HG03460 (cell line): ENCODE measurements around the gene NDUFC1.

Source experiments
- ATAC-seq: cut with Tn5 transposase; IDR thresholded peaks from one replicate; pipeline ENCODE4 v1.9.1; 2021; ENCODE audit not compliant: unreplicated experiment

NDUFC1 gene

DNA sequence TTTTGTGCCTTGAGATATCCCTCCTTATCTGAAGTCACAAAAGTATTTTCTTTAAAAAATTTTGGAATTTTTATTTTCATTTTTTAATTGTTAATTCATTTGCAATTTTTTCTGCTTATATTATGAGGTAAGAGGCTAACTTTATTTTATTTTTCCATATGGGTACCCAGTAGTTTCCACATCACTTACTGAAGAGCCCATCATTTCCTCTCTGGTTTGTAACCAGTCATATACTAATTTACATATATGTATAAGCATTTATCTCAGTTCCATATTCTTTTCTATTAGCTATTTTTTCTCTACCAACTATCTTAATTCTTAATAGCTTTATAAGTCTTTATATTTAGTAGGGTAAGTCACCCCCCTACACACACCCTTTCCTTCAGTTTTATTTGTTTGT, 49.2 kb downstream of the NDUFC1 start:
- ATAC-seq, result no peak

DNA sequence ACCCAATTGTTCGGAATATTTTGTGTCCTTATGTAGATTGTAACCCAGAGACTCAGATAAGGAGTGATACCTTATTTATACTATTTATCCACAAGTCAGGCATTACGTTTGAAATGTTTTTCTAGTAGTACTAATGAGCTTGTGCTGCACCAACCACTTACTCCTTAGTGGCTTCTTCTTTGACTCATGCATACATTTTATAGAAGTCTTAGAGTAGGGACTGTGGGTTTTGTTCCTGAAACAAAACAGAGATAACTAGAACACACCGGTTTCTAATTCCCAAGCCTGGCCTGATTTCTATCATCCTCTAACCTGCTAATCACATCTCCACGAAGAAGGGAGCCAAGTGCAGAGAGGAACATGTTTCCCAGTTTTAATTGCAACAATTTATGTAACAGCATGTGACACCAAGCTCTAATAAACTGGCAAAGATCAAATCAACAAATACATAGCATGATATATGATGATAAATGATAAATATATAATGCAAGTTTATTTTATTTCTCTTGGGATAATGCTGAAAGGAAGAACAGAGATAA, 54.5 kb downstream of the NDUFC1 start:
- ATAC-seq, result no peak

DNA sequence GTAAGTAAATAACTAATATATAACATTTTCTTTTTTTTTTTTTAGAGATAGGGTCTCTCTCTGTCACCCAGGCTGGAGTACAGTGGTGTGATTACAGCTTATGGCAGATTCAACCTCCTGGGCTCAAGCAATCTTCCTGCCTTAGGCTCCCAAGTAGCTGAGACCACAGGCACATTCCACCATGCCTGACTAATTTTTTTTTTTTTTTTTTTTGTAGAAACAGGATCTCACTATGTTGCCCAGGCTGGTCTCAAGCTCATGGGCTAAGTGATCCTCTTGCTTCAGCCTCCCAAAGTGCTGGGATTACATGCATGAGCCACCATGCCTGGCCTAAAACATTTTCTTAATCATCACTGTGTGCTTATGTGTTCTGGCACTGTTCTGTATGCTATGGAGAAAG, 55.0 kb downstream of the NDUFC1 start:
- ATAC-seq, result no peak

DNA sequence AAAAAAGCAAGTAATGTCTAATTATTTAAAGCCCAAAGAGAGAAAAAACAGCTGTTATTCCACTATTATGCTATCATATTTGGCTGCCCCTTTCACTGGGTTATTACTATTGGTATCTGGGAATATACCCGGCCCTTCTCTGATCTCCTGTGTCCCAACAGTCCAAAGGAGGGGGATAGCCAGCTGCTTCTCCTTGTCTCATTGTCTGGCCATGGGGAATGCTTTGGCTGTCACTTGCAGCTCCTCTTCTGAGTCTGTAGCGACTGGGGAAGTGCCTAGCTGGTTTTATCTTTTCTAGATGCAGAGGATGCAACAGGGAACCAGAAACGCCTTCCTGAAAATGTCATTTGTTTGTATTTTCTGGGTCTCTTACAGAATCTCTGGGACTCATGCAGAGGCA, 56.1 kb downstream of the NDUFC1 start:
- no peak for ATAC-seq

DNA sequence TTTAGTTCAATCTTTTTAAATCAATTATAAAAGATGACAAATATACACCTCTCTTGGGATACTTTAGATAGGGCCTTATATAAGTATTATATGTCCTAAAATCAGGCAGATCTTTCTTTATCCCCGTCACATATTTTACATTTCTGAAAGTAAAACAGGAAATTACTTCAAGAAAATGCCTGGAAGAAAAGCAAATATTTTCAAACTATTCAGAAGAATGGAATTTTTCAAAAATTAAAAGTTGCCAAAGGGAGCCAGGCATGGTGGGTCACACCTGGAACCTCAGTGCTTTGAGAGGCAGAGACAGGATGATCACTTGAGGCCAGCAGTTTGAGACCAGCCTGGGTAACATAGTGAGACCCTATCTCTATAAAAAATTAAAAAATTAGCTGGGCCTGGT, 56.7 kb downstream of the NDUFC1 start:
- no peak for ATAC-seq

DNA sequence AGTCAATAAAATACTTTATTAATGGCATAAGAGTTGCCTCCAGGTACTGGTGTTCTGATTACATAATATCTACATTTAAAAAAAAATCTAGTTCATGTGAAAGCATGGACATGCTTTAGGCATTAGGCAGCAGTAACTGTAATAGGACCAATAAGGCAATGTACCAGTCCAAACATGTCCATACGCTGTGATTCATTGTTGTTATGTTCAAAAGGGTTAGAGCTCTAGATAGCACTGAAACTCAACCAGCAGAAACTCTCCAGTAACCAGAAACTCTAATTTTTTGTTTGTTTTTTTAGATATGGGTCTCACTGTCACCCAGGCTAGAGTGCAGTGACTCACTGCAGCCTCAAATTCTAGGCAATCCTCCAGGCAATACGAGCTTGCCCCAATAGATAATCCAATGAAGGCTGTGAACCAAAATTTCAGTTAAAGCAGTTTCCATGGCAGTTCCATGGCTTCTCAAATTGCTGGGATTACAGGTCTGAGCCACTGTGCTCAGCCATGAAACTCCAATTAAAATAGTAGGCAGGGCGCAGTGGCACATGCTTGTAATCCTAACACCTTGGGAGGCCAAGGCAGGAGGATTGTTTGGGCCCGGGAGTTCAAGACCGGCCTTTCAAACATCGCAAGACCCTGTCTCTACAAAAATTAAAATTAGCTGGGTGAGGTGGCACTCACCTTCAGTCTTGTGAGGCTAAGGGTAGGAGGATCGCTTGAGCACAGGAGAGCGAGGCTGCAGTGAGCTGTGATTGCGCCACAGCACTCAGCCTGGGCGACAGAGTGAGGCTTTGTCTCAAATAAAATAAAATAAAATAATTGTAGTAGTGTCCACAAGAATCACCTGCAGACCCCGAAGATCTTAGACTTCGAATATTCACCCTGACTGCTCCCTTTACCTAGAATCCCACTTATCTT, 58.6 kb downstream of the NDUFC1 start:
- no peak for ATAC-seq

DNA sequence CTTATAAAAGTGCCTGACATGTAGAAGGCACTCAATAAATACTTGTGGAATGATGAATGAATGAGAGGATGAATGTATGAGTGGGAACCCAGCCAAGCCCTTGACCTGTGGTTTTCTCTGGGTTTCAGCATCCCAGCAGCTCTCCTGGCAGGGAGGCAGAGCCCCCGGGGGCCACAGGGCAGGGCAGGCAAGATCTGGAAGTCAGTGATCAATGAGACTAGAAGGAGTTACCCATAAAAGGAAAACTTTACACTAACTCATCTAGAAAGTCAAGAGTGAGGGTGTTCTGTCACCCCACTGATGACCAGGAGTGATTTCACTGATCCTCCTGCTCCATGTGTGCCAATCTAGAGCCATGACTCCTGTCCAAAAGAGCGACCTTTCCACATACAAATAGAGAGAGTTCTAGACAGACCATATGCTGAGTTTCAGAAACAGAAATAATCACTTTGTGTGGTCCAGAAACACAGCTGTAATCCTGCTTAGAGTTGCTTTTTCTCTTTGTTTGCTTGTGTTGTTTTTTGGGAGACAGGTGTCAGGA, 59.7 kb downstream of the NDUFC1 start:
- ATAC-seq, result no peak

DNA sequence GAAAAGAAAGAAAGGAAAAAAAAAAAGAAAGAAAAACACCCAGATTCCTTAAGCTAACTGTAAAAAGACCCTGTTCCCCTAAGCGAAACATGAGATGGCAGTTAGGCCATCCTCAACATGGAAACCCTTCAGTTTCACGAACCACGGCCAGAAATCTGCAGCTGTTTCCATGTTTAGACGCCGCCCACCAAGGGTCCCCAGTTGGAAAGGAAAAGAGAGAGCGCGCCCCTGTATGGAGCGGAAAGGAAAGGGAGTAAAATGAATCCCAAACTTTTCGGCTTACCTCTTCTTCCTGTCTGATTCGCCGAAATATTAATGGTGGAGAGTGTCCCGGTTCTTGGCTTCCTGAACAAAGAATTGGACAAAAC, 60.5 kb downstream of the NDUFC1 start:
- no peak for ATAC-seq

DNA sequence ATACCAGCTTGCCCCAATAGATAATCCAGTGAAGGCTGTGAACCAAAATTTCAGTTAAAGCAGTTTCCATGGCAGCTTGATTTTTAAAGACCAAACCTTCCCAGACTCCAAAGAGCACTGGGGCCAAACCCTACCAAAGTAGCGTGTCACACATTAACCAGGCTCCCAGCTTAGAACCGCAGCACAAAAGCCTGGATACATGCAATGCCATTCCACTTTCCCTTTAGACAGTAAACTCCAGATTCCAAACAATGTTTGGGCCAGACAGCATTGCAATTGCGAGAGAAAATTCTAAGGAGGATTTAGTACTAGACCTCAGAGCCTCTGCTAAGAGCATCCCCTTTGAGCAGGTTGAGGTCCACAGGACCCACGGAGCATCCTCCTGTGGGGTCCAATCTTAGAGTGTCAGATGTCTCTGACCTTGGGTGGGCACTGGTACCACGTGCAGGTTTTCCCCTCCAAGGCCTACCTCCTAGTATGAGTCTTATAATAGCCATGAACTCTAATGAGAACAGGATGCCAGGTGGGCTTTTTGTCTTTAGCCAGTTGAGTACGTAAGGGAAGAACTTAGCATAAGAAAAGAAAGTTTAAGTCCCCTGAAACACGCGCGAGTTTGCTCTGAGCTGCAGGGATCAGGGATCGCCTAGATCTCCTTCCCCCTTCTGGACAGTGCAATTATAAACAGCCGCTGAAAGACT, 61.0 kb downstream of the NDUFC1 start:
- no peak for ATAC-seq
